HG02678 (cell line): ENCODE results near the gene ACLY.
"Not testable (repeated sequence)": the region's sequence is repeated elsewhere in the genome, so short reads cannot be mapped to it uniquely, and the experiment has no call there.

Source experiments
- ATAC-seq: cut with Tn5 transposase; IDR thresholded peaks from one replicate; pipeline ENCODE4 v1.9.1; 2021; ENCODE audit warnings: mild to moderate bottlenecking, moderate library complexity; ENCODE audit not compliant: unreplicated experiment

ACLY gene

GRCh38 chr17:41912925-41913324 lies 5.8 kb downstream of the ACLY start:
- ATAC-seq, result no peak

GRCh38 chr17:41910701-41911391 lies 7.9 kb downstream of the ACLY start:
- no peak for ATAC-seq

GRCh38 chr17:41909088-41909487 lies 9.7 kb downstream of the ACLY start:
- no peak for ATAC-seq

GRCh38 chr17:41907633-41908539 lies 10.9 kb downstream of the ACLY start:
- no peak for ATAC-seq

GRCh38 chr17:41907185-41907556 lies 11.6 kb downstream of the ACLY start:
- no peak for ATAC-seq

GRCh38 chr17:41906465-41907184 lies 12.1 kb downstream of the ACLY start:
- ATAC-seq, result no peak

GRCh38 chr17:41905172-41905571 lies 13.6 kb downstream of the ACLY start:
- ATAC-seq, result no peak

GRCh38 chr17:41904242-41904841 lies 14.4 kb downstream of the ACLY start:
- no peak for ATAC-seq

GRCh38 chr17:41901646-41902045 lies 17.1 kb downstream of the ACLY start:
- ATAC-seq, result no peak

GRCh38 chr17:41896726-41897125 lies 22.0 kb downstream of the ACLY start:
- no peak for ATAC-seq

GRCh38 chr17:41895617-41896016 lies 23.1 kb downstream of the ACLY start:
- ATAC-seq, result no peak

GRCh38 chr17:41894791-41895331 lies 23.9 kb downstream of the ACLY start:
- ATAC-seq, result no peak

GRCh38 chr17:41893384-41893783 lies 25.4 kb downstream of the ACLY start:
- no peak for ATAC-seq

GRCh38 chr17:41892021-41892376 lies 26.8 kb downstream of the ACLY start:
- no peak for ATAC-seq

- ATAC-seq, result no peak
These were observed 27.4 kb downstream of the ACLY start for GRCh38 chr17:41891135-41892020.

GRCh38 chr17:41888332-41888965 lies 30.3 kb downstream of the ACLY start:
- ATAC-seq, result no peak

GRCh38 chr17:41885733-41886132 lies 33.0 kb downstream of the ACLY start:
- no peak for ATAC-seq

GRCh38 chr17:41882756-41883155 lies 36.0 kb downstream of the ACLY start:
- ATAC-seq, result no peak

- no peak for ATAC-seq
These were observed 38.6 kb downstream of the ACLY start for GRCh38 chr17:41880130-41880529.

GRCh38 chr17:41874293-41874670 lies 44.5 kb downstream of the ACLY start:
- ATAC-seq, result not testable (repeated sequence)
